SK-N-SH treated with all-trans-retinoic acid at 6 μM for 48 hours (cell line): ENCODE data around the gene ENTPD2.

Experiments used
- ATAC-seq: fragments of 200-7000 bp; cut with Tn5 transposase; 3 replicates; pipeline ENCODE4 v1.9.1; 2020; ENCODE audit warnings: mild to moderate bottlenecking, moderate library complexity
- ARNTL ChIP-seq: fragments of 450-650 bp; formaldehyde crosslinking; IDR thresholded peaks from 2 replicates; pipeline ENCODE4 v1.5.0; 2020; ENCODE audit warnings: low read depth, mild to moderate bottlenecking, moderate library complexity, borderline replicate concordance
- BACH2 ChIP-seq: fragments of 250-450 bp; sonication (Bioruptor Pico); IDR thresholded peaks from 2 replicates; pipeline ENCODE4 v1.9.0; 2021; ENCODE audit warnings: mild to moderate bottlenecking, borderline replicate concordance
- ESRRG ChIP-seq: fragments of 250-450 bp; sonication (Bioruptor Pico); IDR thresholded peaks from 2 replicates; pipeline ENCODE4 v1.6.1; 2021; ENCODE audit warnings: mild to moderate bottlenecking
- GLIS3 ChIP-seq: fragments of 250-450 bp; sonication (Bioruptor Pico); IDR thresholded peaks from 2 replicates; pipeline ENCODE4 v1.5.0; 2020; ENCODE audit warnings: mild to moderate bottlenecking, moderate library complexity
- ISL1 ChIP-seq: fragments of 250-450 bp; sonication (Bioruptor Pico); IDR thresholded peaks from 2 replicates; pipeline ENCODE4 v2.1.2; 2022; ENCODE audit warnings: mild to moderate bottlenecking, moderate library complexity
- OSR1 ChIP-seq: fragments of 250-450 bp; sonication (Bioruptor Pico); IDR thresholded peaks from 2 replicates; pipeline ENCODE4 v1.8.0; 2022; ENCODE audit warnings: moderate library complexity, mild to moderate bottlenecking, inconsistent platforms
- PPARA ChIP-seq: fragments of 250-450 bp; sonication (Bioruptor Pico); IDR thresholded peaks from 2 replicates; pipeline ENCODE4 v1.5.0; 2020; ENCODE audit warnings: mild to moderate bottlenecking, borderline replicate concordance
- SNAI2 ChIP-seq: fragments of 250-450 bp; sonication (Bioruptor Pico); IDR thresholded peaks from 2 replicates; pipeline ENCODE4 v1.5.0; 2020; ENCODE audit warnings: mild to moderate bottlenecking, moderate library complexity
- TCF4 ChIP-seq: fragments of 250-450 bp; sonication (Bioruptor Pico); IDR thresholded peaks from 2 replicates; pipeline ENCODE4 v1.8.0; 2021; ENCODE audit warnings: mild to moderate bottlenecking, moderate library complexity, borderline replicate concordance
- TOX ChIP-seq: fragments of 250-450 bp; sonication (Bioruptor Pico); IDR thresholded peaks from 2 replicates; pipeline ENCODE4 v1.8.0; 2021; ENCODE audit warnings: mild to moderate bottlenecking, moderate library complexity, borderline replicate concordance
- ZC3H10 ChIP-seq: fragments of 250-450 bp; sonication (Bioruptor Pico); IDR thresholded peaks from 2 replicates; pipeline ENCODE4 v1.5.1; 2021; ENCODE audit warnings: mild to moderate bottlenecking, moderate library complexity
- ZFP3 ChIP-seq: fragments of 250-450 bp; sonication (Bioruptor Pico); IDR thresholded peaks from 2 replicates; pipeline ENCODE4 v1.5.0; 2020; ENCODE audit warnings: mild to moderate bottlenecking, moderate library complexity
- ZFP30 ChIP-seq: fragments of 450-650 bp; formaldehyde crosslinking; IDR thresholded peaks from 2 replicates; pipeline ENCODE4 v1.5.0; 2022; ENCODE audit warnings: mild to moderate bottlenecking, moderate library complexity
- ZNF565 ChIP-seq: fragments of 450-650 bp; formaldehyde crosslinking; conservative IDR thresholded peaks from 2 replicates; pipeline ENCODE4 v1.5.0; 2020; ENCODE audit warnings: low read depth, mild to moderate bottlenecking, moderate library complexity
- ZNF70 ChIP-seq: fragments of 450-650 bp; formaldehyde crosslinking; IDR thresholded peaks from 2 replicates; pipeline ENCODE4 v1.5.0; 2020; ENCODE audit warnings: mild to moderate bottlenecking, moderate library complexity
- ZNF8 ChIP-seq: fragments of 450-650 bp; formaldehyde crosslinking; IDR thresholded peaks from 2 replicates; pipeline ENCODE4 v1.5.0; 2020; ENCODE audit warnings: mild to moderate bottlenecking, moderate library complexity
- TF ChIP-seq, protein P1 (sequence below): fragments of 250-450 bp; sonication (Bioruptor Pico); IDR thresholded peaks from 2 replicates; pipeline ENCODE4 v1.8.0; 2021; ENCODE audit warnings: low read depth, mild to moderate bottlenecking, moderate library complexity, borderline replicate concordance
- TF ChIP-seq, protein P2 (sequence below): fragments of 250-450 bp; sonication (Bioruptor Pico); IDR thresholded peaks from 2 replicates; pipeline ENCODE4 v1.5.1; 2020; ENCODE audit warnings: low read depth, mild to moderate bottlenecking, moderate library complexity
- TF ChIP-seq, protein P3 (sequence below): fragments of 250-450 bp; sonication (Bioruptor Pico); IDR thresholded peaks from 2 replicates; pipeline ENCODE4 v1.5.0; 2020; ENCODE audit warnings: mild to moderate bottlenecking, moderate library complexity
- TF ChIP-seq, protein P4 (sequence below): fragments of 250-450 bp; sonication (Bioruptor Pico); IDR thresholded peaks from 2 replicates; pipeline ENCODE4 v1.8.0; 2020; ENCODE audit warnings: mild to moderate bottlenecking, moderate library complexity, borderline replicate concordance
- TF ChIP-seq, protein P5 (sequence below): fragments of 250-450 bp; sonication (Bioruptor Pico); IDR thresholded peaks from 2 replicates; pipeline ENCODE4 v1.5.1; 2021; ENCODE audit warnings: mild to moderate bottlenecking, moderate library complexity

ENTPD2 gene

DNA sequence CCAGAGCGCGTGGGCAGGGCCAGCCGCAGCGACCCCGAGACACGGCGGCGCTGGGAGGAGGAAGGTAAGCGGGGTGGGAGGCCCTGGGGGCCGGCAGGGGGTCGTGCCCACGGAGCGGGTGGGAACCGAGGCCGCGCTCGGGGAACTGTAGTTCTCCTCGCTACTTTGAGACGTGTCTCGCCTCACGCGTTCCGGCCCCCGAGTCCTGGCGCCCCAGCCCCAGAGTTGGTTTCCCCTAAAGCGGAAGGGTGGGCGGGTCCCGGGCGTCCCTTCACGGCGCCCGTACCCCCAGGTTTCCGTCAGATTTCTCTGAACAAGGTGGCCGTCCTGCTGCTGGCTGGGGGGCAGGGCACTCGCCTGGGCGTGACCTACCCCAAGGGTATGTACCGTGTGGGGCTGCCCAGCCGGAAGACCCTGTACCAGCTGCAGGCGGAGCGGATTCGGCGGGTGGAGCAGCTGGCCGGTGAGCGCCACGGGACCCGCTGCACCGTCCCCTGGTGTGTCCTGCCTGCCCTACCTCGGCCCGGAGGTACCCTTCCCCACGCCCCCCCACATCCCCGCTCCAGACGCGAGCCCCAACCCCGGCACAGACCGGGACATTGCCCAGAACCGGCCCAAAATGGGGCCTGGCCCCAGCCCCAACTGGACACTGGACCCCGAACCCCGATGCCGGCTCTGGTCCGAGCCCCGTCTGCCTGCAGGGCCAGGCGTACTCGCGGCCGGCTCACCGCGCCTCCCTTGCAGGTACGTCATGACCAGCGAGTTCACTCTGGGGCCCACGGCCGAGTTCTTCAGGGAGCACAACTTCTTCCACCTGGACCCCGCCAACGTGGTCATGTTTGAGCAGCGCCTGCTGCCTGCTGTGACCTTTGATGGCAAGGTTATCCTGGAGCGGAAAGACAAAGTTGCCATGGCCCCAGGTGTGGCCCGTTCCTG lies 24.2 kb upstream of the ENTPD2 start:
- TF ChIP-seq ZNF8 (CRISPR knock-in tag), result no peak
- TF ChIP-seq OSR1, result no peak
- no peak for TF ChIP-seq ZFP3 (CRISPR knock-in tag)
- TF ChIP-seq TOX (CRISPR knock-in tag), result no peak
- TF ChIP-seq BACH2 (CRISPR knock-in tag), result no peak
- TF ChIP-seq, all 23 proteins: peak for 0
- ATAC-seq, result peak; percentile 12; the same call in 1 of the 3 replicates

DNA sequence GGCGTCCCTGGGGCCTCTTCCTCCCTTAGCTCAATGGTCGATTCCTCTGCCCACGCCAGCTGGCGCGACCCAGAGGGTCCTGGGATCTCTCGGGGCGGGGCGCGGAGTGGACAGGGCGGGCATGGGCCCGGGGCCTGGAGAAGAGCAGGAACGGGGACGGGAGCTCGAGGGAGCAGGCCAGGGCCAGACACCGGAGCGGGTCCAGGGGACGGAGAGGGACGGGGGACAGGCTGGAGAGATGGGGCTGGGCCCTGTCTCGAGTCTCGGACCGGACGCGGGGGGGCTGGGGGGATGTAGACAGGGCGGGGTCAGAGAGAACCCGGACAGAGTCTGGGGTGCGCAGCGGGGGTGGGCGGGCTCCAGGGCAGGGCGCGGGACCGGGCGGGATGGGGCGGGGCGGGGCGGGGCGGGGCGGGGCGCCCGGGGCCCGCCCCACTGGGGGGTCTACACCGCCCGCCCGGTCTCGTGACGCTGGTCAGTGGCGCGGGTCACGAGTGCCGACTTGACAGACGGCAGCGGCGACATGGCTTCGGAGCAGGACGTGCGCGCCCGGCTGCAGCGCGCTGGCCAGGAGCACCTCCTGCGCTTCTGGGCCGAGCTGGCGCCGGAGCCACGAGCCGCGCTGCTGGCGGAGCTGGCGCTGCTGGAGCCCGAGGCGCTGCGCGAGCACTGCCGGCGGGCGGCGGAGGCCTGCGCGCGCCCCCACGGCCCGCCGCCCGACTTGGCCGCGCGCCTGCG lies 23.3 kb upstream of the ENTPD2 start, which contains the start of gene UAP1L1:
TSS of gene UAP1L1 (plus strand) at position 508 of the 738 bp plus-strand sequence. CDS start at position 524, 16 bp downstream.
- ATAC-seq, result peak; percentile 73

DNA sequence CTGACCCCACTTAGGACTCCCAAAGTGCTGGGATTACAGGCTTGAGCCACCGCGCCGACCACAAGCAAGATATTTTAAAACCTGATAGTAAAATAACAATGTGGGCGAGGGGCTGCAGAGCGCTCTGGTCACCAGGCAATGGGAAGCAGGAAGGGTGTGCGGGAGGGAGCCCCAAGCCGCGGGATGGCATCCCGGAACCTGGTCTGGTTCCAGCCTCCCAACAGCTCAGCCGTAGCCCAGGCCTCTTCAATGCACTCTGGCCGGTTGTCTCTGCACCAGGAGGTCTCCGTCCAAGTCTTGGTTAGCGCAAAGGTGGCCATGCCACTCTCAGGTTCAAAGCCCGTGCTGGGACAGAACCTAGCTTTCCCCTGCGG lies 22.8 kb upstream of the ENTPD2 start:
- TF ChIP-seq, protein P1, sequence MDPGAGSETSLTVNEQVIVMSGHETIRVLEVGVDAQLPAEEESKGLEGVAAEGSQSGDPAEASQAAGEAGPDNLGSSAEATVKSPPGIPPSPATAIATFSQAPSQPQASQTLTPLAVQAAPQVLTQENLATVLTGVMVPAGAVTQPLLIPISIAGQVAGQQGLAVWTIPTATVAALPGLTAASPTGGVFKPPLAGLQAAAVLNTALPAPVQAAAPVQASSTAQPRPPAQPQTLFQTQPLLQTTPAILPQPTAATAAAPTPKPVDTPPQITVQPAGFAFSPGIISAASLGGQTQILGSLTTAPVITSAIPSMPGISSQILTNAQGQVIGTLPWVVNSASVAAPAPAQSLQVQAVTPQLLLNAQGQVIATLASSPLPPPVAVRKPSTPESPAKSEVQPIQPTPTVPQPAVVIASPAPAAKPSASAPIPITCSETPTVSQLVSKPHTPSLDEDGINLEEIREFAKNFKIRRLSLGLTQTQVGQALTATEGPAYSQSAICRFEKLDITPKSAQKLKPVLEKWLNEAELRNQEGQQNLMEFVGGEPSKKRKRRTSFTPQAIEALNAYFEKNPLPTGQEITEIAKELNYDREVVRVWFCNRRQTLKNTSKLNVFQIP (CRISPR knock-in tag), result no peak
- TF ChIP-seq, protein P2, sequence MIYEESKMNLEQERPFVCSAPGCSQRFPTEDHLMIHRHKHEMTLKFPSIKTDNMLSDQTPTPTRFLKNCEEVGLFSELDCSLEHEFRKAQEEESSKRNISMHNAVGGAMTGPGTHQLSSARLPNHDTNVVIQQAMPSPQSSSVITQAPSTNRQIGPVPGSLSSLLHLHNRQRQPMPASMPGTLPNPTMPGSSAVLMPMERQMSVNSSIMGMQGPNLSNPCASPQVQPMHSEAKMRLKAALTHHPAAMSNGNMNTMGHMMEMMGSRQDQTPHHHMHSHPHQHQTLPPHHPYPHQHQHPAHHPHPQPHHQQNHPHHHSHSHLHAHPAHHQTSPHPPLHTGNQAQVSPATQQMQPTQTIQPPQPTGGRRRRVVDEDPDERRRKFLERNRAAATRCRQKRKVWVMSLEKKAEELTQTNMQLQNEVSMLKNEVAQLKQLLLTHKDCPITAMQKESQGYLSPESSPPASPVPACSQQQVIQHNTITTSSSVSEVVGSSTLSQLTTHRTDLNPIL (CRISPR knock-in tag), result no peak
- TF ChIP-seq TOX (CRISPR knock-in tag), result no peak
- no peak for TF ChIP-seq ESRRG (CRISPR knock-in tag)
- no peak for TF ChIP-seq ZFP3 (CRISPR knock-in tag)
- no peak for TF ChIP-seq ZNF70
- no peak for TF ChIP-seq ZC3H10 (CRISPR knock-in tag)
- TF ChIP-seq, protein P3, sequence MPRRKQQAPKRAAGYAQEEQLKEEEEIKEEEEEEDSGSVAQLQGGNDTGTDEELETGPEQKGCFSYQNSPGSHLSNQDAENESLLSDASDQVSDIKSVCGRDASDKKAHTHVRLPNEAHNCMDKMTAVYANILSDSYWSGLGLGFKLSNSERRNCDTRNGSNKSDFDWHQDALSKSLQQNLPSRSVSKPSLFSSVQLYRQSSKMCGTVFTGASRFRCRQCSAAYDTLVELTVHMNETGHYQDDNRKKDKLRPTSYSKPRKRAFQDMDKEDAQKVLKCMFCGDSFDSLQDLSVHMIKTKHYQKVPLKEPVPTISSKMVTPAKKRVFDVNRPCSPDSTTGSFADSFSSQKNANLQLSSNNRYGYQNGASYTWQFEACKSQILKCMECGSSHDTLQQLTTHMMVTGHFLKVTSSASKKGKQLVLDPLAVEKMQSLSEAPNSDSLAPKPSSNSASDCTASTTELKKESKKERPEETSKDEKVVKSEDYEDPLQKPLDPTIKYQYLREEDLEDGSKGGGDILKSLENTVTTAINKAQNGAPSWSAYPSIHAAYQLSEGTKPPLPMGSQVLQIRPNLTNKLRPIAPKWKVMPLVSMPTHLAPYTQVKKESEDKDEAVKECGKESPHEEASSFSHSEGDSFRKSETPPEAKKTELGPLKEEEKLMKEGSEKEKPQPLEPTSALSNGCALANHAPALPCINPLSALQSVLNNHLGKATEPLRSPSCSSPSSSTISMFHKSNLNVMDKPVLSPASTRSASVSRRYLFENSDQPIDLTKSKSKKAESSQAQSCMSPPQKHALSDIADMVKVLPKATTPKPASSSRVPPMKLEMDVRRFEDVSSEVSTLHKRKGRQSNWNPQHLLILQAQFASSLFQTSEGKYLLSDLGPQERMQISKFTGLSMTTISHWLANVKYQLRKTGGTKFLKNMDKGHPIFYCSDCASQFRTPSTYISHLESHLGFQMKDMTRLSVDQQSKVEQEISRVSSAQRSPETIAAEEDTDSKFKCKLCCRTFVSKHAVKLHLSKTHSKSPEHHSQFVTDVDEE (CRISPR knock-in tag), result no peak
- TF ChIP-seq, protein P4, sequence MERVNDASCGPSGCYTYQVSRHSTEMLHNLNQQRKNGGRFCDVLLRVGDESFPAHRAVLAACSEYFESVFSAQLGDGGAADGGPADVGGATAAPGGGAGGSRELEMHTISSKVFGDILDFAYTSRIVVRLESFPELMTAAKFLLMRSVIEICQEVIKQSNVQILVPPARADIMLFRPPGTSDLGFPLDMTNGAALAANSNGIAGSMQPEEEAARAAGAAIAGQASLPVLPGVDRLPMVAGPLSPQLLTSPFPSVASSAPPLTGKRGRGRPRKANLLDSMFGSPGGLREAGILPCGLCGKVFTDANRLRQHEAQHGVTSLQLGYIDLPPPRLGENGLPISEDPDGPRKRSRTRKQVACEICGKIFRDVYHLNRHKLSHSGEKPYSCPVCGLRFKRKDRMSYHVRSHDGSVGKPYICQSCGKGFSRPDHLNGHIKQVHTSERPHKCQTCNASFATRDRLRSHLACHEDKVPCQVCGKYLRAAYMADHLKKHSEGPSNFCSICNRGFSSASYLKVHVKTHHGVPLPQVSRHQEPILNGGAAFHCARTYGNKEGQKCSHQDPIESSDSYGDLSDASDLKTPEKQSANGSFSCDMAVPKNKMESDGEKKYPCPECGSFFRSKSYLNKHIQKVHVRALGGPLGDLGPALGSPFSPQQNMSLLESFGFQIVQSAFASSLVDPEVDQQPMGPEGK (CRISPR knock-in tag), result no peak
- no peak for TF ChIP-seq OSR1
- no peak; the same call in 2 of the 3 replicates for ATAC-seq

More for the DNA sequence above, 23.3 kb upstream of the ENTPD2 start, which contains the start of gene UAP1L1:
- TF ChIP-seq ZNF565, result no peak
- TF ChIP-seq ESRRG (CRISPR knock-in tag), result no peak
- TF ChIP-seq ZFP30 (CRISPR knock-in tag), result no peak
- TF ChIP-seq BACH2 (CRISPR knock-in tag), result no peak
- no peak for TF ChIP-seq ZNF8 (CRISPR knock-in tag)
- TF ChIP-seq GLIS3 (CRISPR knock-in tag), result no peak
- no peak for TF ChIP-seq ZC3H10 (CRISPR knock-in tag)
- no peak for TF ChIP-seq ZFP3 (CRISPR knock-in tag)
- TF ChIP-seq TOX (CRISPR knock-in tag), result no peak

DNA sequence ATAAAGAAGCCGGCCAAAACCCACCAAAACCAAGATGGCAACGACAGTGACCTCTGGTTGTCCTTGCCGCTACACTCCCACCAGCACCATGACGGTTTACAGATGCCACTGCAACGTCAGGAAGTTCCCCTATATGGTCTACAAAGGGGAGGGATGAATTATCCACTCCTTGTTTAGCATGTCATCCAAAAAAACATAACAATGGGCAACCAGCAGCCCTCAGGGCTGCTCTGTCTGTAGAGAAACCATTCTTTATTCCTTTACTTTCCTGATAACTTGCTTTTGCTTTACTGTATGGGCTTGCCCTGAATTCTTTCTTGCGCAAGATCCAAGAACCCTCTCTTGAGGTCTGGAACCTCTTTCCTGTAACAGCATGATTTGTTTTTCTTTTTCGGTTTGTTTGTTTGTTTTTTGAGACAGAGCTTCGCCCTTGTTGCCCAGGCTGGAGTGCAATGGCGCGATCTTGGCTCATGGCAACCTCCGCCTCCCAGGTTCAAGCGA lies 21.5 kb upstream of the ENTPD2 start:
- ATAC-seq, result no peak
- TF ChIP-seq ZNF565 (no peak), OSR1 (no peak), ZNF70 (no peak), TCF4 (CRISPR knock-in tag) (no peak), ZFP3 (CRISPR knock-in tag) (no peak), PPARA (CRISPR knock-in tag) (no peak), SNAI2 (no peak), ESRRG (CRISPR knock-in tag) (no peak), ARNTL (CRISPR knock-in tag) (no peak), ZFP30 (CRISPR knock-in tag) (no peak), ISL1 (CRISPR knock-in tag) (no peak), TOX (CRISPR knock-in tag) (no peak)
- TF ChIP-seq, protein P5, sequence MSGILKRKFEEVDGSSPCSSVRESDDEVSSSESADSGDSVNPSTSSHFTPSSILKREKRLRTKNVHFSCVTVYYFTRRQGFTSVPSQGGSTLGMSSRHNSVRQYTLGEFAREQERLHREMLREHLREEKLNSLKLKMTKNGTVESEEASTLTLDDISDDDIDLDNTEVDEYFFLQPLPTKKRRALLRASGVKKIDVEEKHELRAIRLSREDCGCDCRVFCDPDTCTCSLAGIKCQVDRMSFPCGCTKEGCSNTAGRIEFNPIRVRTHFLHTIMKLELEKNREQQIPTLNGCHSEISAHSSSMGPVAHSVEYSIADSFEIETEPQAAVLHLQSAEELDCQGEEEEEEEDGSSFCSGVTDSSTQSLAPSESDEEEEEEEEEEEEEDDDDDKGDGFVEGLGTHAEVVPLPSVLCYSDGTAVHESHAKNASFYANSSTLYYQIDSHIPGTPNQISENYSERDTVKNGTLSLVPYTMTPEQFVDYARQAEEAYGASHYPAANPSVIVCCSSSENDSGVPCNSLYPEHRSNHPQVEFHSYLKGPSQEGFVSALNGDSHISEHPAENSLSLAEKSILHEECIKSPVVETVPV (CRISPR knock-in tag), result no peak
- TF ChIP-seq, protein P4 (CRISPR knock-in tag), result no peak
